Measurements from ENCODE around the gene KCNJ2. TPM values are rescaled to one million over a fixed set of nuclear protein-coding genes. Genes with fewer than 3 reads are reported as not detected.

Gene KCNJ2
- total RNA-seq, 1 experiment from 2014 or later: 0.15 TPM

GRCh38 chr17:70217571-70217970 is 48.2 kb downstream of the KCNJ2 start:
- Histone ChIP-seq H3K9me3 (ENCODE audit: control insufficient read depth, low read depth, low read length) (no peaks in the 10 kb centered on the region), H2AFZ (ENCODE audit: low read length) (no peak overlapping the region), H3K9ac (ENCODE audit: extremely low read depth, insufficient read length, low read length) (no peak overlapping the region), H3K79me1 (ENCODE audit: insufficient read depth, low read depth, low read length, poor library complexity, severe bottlenecking) (no peaks in the 10 kb centered on the region), H2BK20ac (ENCODE audit: low read depth, low read length, poor library complexity, severe bottlenecking) (no peak overlapping the region), H2AK5ac (ENCODE audit: insufficient read length, low read length) (no peak overlapping the region), H3K4me2 (ENCODE audit: insufficient read depth, insufficient read length, low read length) (no peak overlapping the region), H3K27ac (ENCODE audit: insufficient read length, low read depth, low read length) (no peak overlapping the region), H2BK15ac (ENCODE audit: low read depth, low read length) (no peak overlapping the region), H2BK120ac (ENCODE audit: low read depth, low read length, poor library complexity, severe bottlenecking) (no peak overlapping the region), H2BK5ac (ENCODE audit: insufficient read length, low read length) (no peak overlapping the region), H4K91ac (ENCODE audit: insufficient read length, low read depth, low read length) (no peak overlapping the region), H3K56ac (ENCODE audit: insufficient read length, low read depth, low read length) (no peak overlapping the region), H4K5ac (ENCODE audit: insufficient read length, low read depth, low read length) (no peak overlapping the region), H3K4me1 (ENCODE audit: insufficient read depth, low read length) (no peaks in the 10 kb centered on the region), H3K23ac (ENCODE audit: insufficient read length, low read depth, low read length) (no peak overlapping the region), H3K23me2 (ENCODE audit: insufficient read length, low read depth, low read length, poor library complexity, severe bottlenecking) (no peaks in the 10 kb centered on the region), H3K4ac (ENCODE audit: low read depth, low read length) (no peak overlapping the region), H3K79me2 (ENCODE audit: insufficient read depth, low read length) (no peaks in the 10 kb centered on the region), H4K20me1 (ENCODE audit: control insufficient read depth, insufficient read depth, insufficient read length) (no peaks in the 10 kb centered on the region), H3K18ac (ENCODE audit: insufficient read length, low read depth, low read length) (no peak overlapping the region), H3T11ph (ENCODE audit: low read length) (no peak overlapping the region), H3K27me3 (ENCODE audit: insufficient read depth, low read length) (no peaks in the 10 kb centered on the region), H2BK12ac (ENCODE audit: insufficient read length, low read depth, low read length) (no peak overlapping the region), H3K14ac (ENCODE audit: insufficient read depth, low read length) (no peak overlapping the region), H4K8ac (replicated peaks; ENCODE audit: insufficient read length, low read depth, low read length) (no peak overlapping the region)
- H3K4me3 Mint-ChIP-seq: no peak overlapping the region
- WGBS (ENCODE audit: extremely low coverage, insufficient read length, low lambda C conversion rate): no CpG with 5 or more reads among the region's 1 CpG
- TF ChIP-seq CTCF (conservative IDR thresholded peaks at IDR 0.05): no peak
- peaks cover 16 to 18% of the 10 kb centered on the region in 2 experiments for H3K9me3 Mint-ChIP-seq
- H3K27me3 Mint-ChIP-seq (ENCODE audit: low read depth): no peaks in the 10 kb centered on the region
- DNase-seq: no peak
- peaks cover 7 to 20% (median 7%) of the 10 kb centered on the region in 3 experiments for H3K36me3 Mint-ChIP-seq (ENCODE audit: insufficient read depth in 1 of 3, low read depth in 3 of 3)
- no peak overlapping the region for H3K27ac Mint-ChIP-seq
- H3K4me1 Mint-ChIP-seq: peaks cover 6 to 17% of the 10 kb centered on the region in 2 experiments

All from H9 (cell line).